CD4-positive, alpha-beta T cell treated with Interleukin-15 for 4 hours (primary cell): ENCODE data around the gene GPS1.

Experiments used
- DNase-seq: peaks from one replicate; pipeline ENCODE4 v3.0.0-alpha.2; 2020; ENCODE audit warnings: low spot score

GPS1 gene

DNA sequence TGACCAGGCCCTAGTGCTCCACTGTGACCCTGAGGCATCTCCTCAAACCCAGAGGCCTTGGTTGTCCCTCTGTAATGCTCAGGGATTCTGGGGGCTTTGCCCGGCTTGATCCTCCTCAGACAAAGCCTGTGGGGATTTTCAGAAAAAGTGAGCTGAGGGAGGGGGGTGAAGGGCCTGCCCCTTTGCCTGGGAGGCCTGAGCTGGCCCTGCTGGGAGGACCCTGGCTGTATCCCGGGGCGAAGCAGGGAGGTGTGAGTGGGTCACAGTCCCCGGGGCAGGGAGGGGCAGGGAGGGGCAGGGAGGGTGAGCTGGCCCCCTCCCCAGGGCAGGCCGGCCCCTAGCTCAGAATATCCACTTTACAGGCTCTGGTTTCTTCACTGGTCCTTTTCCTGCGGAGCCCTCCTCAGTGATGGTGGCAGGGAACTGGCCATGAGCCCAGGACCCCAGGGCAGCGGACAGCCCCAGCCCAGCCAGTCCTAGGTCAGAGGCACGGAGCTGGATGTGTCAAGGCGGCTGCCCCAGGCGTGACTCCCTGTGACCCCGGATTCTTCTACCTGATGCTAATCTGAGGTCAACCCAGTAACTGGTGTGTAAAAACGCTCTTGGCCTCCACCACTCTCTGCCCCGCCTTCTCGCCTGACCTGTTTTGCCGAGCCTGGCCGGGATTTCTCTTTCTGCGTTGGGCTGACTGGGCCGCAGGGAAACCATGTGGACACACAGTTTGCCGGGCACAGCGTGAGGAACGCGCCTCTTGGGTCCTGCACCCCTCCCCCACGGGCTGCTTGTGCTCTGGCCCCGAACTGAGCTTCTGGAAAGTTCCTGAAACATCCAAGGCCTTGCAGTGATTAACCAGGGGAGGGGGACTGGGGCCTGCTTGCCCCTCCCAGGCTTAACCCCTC lies 52.1 kb downstream of the GPS1 start:
- no peak for DNase-seq

DNA sequence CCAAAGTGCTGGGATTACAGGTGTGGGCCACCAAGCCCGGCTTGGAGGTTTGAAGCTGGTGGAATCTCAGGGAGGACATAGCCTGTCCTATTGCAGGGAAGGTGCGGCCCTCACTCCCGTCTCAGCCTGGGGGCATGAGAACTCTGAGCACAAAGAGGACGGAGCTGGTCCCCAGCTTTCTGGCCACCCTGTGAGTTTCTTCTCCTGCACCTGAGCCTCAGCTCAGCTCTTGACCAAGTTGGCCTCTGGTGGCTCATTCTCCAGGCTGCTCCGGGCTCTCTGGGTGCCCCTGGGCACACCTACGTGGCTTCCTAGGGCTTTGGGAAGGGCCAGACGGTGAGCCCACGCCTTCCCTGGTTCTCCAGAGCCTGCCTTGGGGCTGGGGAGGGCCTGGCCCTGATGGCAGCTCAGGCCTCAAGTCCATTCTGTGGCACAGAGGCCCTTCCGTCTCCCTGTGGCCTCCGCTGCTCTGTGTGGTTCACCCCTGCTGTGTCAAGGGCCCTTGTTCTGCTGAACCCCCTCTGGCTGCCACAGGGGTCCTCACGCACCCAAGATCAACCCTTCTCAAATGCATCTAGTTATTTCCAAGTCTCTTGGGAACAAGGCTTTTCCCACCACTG lies 53.2 kb downstream of the GPS1 start:
- no peak for DNase-seq

DNA sequence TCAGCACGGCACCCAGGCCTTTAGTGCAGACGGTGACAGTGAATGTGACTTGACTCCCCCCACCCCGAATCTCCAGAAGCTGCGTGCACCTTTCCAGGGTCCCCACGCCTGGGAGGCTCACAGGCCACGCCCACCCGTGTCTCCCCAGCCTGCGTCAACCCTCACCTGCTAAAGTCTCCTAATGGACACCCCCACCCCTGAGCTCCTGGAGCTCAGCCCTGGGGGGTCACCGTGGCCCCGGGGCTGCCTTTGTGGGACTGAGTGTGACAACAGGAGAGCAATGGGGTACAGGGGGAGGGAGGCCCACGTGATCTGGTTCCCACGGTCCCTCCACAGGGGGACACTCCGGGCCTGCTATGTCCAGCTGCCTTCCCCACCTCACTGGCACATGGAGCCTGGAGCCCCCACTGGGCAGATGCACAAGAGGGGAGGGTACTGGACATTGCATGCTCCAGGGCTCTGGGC lies 53.8 kb downstream of the GPS1 start:
- DNase-seq, result no peak

DNA sequence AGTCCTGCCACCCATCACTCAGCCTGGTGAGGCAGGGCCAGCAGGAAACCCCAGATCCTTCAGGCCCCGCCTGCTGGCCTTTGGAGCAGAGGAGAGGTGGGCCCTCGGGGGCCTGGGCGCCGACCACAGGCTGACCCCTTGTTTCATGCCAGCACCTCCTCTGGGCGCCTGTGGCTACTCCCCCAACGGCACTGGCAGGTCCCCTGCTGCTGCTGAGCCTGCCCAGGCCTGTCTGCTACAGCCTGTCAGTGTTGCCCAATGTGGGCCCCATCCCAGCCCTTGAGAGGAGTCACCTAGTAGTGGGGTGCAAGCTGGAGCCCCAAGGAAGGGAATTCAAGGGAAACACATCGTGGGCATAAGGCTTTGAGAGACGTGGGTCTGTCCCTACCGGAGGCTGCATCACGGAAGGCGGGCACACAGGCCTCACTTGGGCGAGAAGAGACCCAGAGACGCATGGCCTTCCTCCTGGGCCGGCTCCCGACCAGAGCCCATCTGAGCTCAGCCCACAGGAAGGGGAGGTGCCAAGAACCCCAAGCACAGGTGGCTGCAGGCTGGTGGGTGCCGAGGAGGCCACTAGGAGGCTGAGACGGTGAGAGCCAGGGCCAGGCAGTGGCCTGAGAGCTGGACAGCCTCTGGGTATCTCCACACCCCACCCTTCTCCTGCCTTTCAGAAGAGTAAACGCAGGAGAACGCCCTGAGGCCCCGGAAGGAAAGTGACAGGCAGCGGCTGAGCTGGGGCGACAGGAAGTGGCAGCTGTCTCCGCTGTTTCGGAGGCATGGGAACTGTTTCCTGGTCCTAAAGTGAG lies 54.4 kb downstream of the GPS1 start:
- peak; percentile 64 for DNase-seq

DNA sequence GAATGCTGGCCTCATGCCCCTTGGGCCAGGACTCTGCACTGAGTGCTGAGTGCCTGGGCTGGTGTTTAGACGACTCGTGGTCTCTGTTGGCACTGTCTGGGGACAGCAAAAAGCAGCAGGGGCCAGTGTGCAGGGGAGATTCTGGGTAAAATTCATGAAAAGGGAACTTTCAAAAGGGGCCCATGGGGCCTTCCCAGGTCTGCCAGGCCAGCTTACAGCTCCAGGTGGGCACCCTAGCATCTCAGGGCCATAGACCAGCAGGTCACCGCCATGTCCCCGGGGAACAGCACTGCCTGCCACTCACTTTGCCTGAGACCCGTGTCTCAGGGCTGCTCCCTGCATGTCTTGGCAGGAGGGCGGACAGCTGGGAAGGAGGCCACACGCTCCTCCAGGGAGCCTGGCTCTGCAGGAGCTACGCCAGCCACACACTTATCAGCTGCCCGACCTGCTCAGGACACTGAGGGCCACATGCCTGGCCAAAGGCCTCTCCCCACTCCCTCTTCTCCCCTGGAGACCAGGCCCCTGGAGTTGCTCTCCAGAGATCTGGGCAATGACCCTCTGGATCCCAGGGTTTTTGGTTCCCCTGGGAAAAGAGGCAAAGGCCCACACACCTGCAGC lies 55.1 kb downstream of the GPS1 start:
- DNase-seq, result no peak
